IMR-90 (cell line): ENCODE measurements around the gene RUNX2. TPM values are rescaled to one million over a fixed set of nuclear protein-coding genes. Genes with fewer than 3 reads are reported as not detected.

ENCODE experiments used
- ATAC-seq: fragments of 200-7000 bp; cut with Tn5 transposase; 2 replicates; pipeline ENCODE4 v1.9.1; 2020; ENCODE audit warnings: low read depth, mild to moderate bottlenecking, moderate library complexity
- BruUV-seq: library from RNA; stranded (reverse); fragments of 400-500 nt; replicated peaks from 2 replicates; lab custom pipeline; 2021; lab: Mats Ljungman, UMichigan
- CTCF ChIA-PET: fragments of 300-600 bp; formaldehyde crosslinking; extraction: SDS; loops from one replicate; lab custom pipeline; 2021; ENCODE audit warnings: antibody characterized with exemption; lab: Yijun Ruan, JAX
- POLR2A ChIA-PET: fragments of 300-600 bp; sonication (Branson Sonifier 250); formaldehyde crosslinking; loops from one replicate; lab custom pipeline; 2022; ENCODE audit warnings: antibody characterized with exemption; ENCODE audit not compliant: unreplicated experiment; lab: Charles Lee
- DNase-seq: peaks from one replicate; pipeline ENCODE4 v3.0.0; 2013
- H2AFZ ChIP-seq: replicated peaks from 2 replicates; pipeline ENCODE3; 2013; ENCODE audit warnings: low read length, mild to moderate bottlenecking; ENCODE audit not compliant: poor library complexity
- H2AK5ac ChIP-seq: 2 replicates; pipeline ENCODE4 v1.6.1; 2013; ENCODE audit warnings: low read depth, low read length, inconsistent platforms
- H2AK9ac ChIP-seq: replicated peaks from 2 replicates; pipeline ENCODE3; 2013; ENCODE audit warnings: mild to moderate bottlenecking, low read depth, low read length, moderate library complexity; ENCODE audit not compliant: poor library complexity
- H2BK120ac ChIP-seq: 2 replicates; pipeline ENCODE4 v1.6.1; 2013; ENCODE audit warnings: low read depth, low read length, inconsistent platforms
- H2BK15ac ChIP-seq: 3 replicates; pipeline ENCODE4 v1.6.1; 2013; ENCODE audit warnings: low read depth, low read length, inconsistent platforms
- H2BK20ac ChIP-seq: 2 replicates; pipeline ENCODE4 v1.6.1; 2013; ENCODE audit warnings: low read depth, mild to moderate bottlenecking, inconsistent platforms, low read length, moderate library complexity
- H2BK5ac ChIP-seq: 2 replicates; pipeline ENCODE4 v1.6.1; 2013; ENCODE audit warnings: mild to moderate bottlenecking, low read depth, low read length, inconsistent platforms; ENCODE audit not compliant: poor library complexity, severe bottlenecking
- H3K14ac ChIP-seq: replicated peaks from 2 replicates; pipeline ENCODE4 v1.6.1; 2013; ENCODE audit warnings: low read depth, low read length, inconsistent platforms
- H3K18ac ChIP-seq: 2 replicates; pipeline ENCODE4 v1.6.1; 2013; ENCODE audit warnings: low read depth, low read length, control low read depth
- H3K23ac ChIP-seq: 2 replicates; pipeline ENCODE4 v1.6.1; 2013; ENCODE audit warnings: low read depth, low read length, inconsistent platforms
- H3K27ac ChIP-seq: 2 replicates; pipeline ENCODE4 v1.5.1; 2013; ENCODE audit warnings: mild to moderate bottlenecking, control low read depth, low read length; ENCODE audit not compliant: insufficient read depth
- H3K27me3 ChIP-seq: 2 replicates; pipeline ENCODE4 v1.6.1; 2013; ENCODE audit warnings: low read length; ENCODE audit not compliant: control insufficient read depth, insufficient read depth
- H3K36me3 ChIP-seq: 2 replicates; pipeline ENCODE4 v1.6.1; 2013; ENCODE audit warnings: low read length, mixed read lengths; ENCODE audit not compliant: control insufficient read depth, insufficient read depth
- H3K4ac ChIP-seq: 2 replicates; pipeline ENCODE4 v1.6.1; 2013; ENCODE audit warnings: low read depth, low read length, inconsistent platforms
- H3K4me1 ChIP-seq: 2 replicates; pipeline ENCODE4 v1.6.1; 2013; ENCODE audit warnings: low read length, mixed read lengths; ENCODE audit not compliant: control insufficient read depth, insufficient read depth
- H3K4me2 ChIP-seq: 2 replicates; pipeline ENCODE4 v1.6.1; 2013; ENCODE audit warnings: low read depth, mild to moderate bottlenecking, control low read depth, low read length, moderate library complexity
- H3K4me3 ChIP-seq: 2 replicates; pipeline ENCODE4 v1.5.1; 2013; ENCODE audit warnings: low read depth, mild to moderate bottlenecking, control low read depth, low read length, moderate library complexity; ENCODE audit not compliant: insufficient read depth
- H3K56ac ChIP-seq: 2 replicates; pipeline ENCODE4 v1.6.1; 2013; ENCODE audit warnings: low read length, inconsistent platforms; ENCODE audit not compliant: insufficient read depth; ENCODE audit errors: extremely low read depth
- H3K79me1 ChIP-seq, 2 experiments: 2 replicates each; pipeline ENCODE4 v1.6.1; 2013; ENCODE audit warnings: low read length in 2 of 2, inconsistent platforms in 1 of 2, low read depth in 1 of 2
- H3K9ac ChIP-seq: 2 replicates; pipeline ENCODE4 v1.6.1; 2013; ENCODE audit warnings: low read depth, low read length, control low read depth
- H3K9me1 ChIP-seq: 2 replicates; pipeline ENCODE4 v1.6.1; 2013; ENCODE audit warnings: low read length, inconsistent platforms; ENCODE audit not compliant: insufficient read depth
- H3K9me3 ChIP-seq: 2 replicates; pipeline ENCODE4 v1.6.1; 2013; ENCODE audit warnings: low read length; ENCODE audit not compliant: control insufficient read depth, insufficient read depth
- H4K20me1 ChIP-seq: 2 replicates; pipeline ENCODE4 v1.6.1; 2013; ENCODE audit warnings: low read length, inconsistent platforms; ENCODE audit not compliant: insufficient read depth
- H4K5ac ChIP-seq: 2 replicates; pipeline ENCODE4 v1.6.1; 2013; ENCODE audit warnings: mild to moderate bottlenecking, low read depth, low read length, control low read depth
- H4K8ac ChIP-seq, 2 experiments: 2 replicates each; pipeline ENCODE4 v1.6.1; 2013; ENCODE audit warnings: low read depth in 2 of 2, low read length in 2 of 2, control low read depth in 1 of 2, inconsistent platforms in 1 of 2
- H4K91ac ChIP-seq: 2 replicates; pipeline ENCODE4 v1.6.1; 2013; ENCODE audit warnings: low read depth, low read length, inconsistent platforms; ENCODE audit not compliant: insufficient read depth
- BHLHE40 ChIP-seq: fragments of 150-350 bp; IDR thresholded peaks from 2 replicates; pipeline ENCODE4 v1.6.1; 2016; ENCODE audit warnings: mild to moderate bottlenecking, low read depth, low read length
- CEBPB ChIP-seq: IDR thresholded peaks from 2 replicates; pipeline ENCODE4 v1.6.1; 2012; ENCODE audit warnings: low read depth, low read length, improper control_type of control experiment
- CHD1 ChIP-seq: IDR thresholded peaks from 2 replicates; pipeline ENCODE4 v1.6.1; 2012; ENCODE audit warnings: low read depth, low read length, improper control_type of control experiment
- CTCF ChIP-seq: conservative IDR thresholded peaks from 2 replicates; pipeline ENCODE4 v1.5.1; 2012; ENCODE audit warnings: mild to moderate bottlenecking, low read depth, low read length, improper control_type of control experiment
- ELK1 ChIP-seq: fragments of 150-350 bp; IDR thresholded peaks from 2 replicates; pipeline ENCODE4 v1.6.1; 2016; ENCODE audit warnings: low read depth, mild to moderate bottlenecking, low read length, moderate library complexity, borderline replicate concordance
- FOS ChIP-seq: fragments of 150-350 bp; IDR thresholded peaks from 2 replicates; pipeline ENCODE4 v1.6.1; 2016; ENCODE audit warnings: low read depth, low read length
- MAZ ChIP-seq: IDR thresholded peaks from 2 replicates; pipeline ENCODE4 v1.6.1; 2012; ENCODE audit warnings: low read depth, mild to moderate bottlenecking, low read length, improper control_type of control experiment, moderate library complexity, borderline replicate concordance
- NFE2L2 ChIP-seq: fragments of 150-350 bp; IDR thresholded peaks from 2 replicates; pipeline ENCODE4 v1.6.1; 2016; ENCODE audit warnings: low read depth, mild to moderate bottlenecking, low read length
- POLR2A ChIP-seq: IDR thresholded peaks from 2 replicates; pipeline ENCODE4 v1.6.1; 2012; ENCODE audit warnings: mild to moderate bottlenecking, low read depth, low read length
- RAD21 ChIP-seq: IDR thresholded peaks from 2 replicates; pipeline ENCODE4 v1.6.1; 2012; ENCODE audit warnings: low read length, improper control_type of control experiment
- RFX5 ChIP-seq: IDR thresholded peaks from 2 replicates; pipeline ENCODE4 v1.8.0; 2012; ENCODE audit warnings: low read depth, mild to moderate bottlenecking, low read length, moderate library complexity
- USF2 ChIP-seq: fragments of 150-350 bp; IDR thresholded peaks from 2 replicates; pipeline ENCODE4 v1.6.1; 2017; ENCODE audit warnings: mild to moderate bottlenecking, antibody characterized with exemption, low read length, low read depth
- WGBS, 2 experiments: methylation state at CpG; one replicate each; pipeline versions ENCODE4 v1.1.5 to v1.1.7; 2013; ENCODE audit warnings: missing lambda C conversion rate in 2 of 2; ENCODE audit not compliant: insufficient read length in 1 of 2; ENCODE audit errors: extremely low coverage in 2 of 2; 5-methylcytosine and 5-hydroxymethylcytosine counted together
- dilution Hi-C: fragments of 300-500 bp; cut with HindIII; formaldehyde crosslinking; loops from one replicate; pipeline ENCODE4 v1.14.3; 2018; ENCODE audit warnings: low sequenced_read_pairs; ENCODE audit not compliant: unreplicated experiment
- in situ Hi-C: fragments of 300-500 bp; cut with MboI; formaldehyde crosslinking; loops from 3 replicates; pipeline ENCODE4 v1.14.3; 2019; ENCODE audit warnings: low sequenced_read_pairs, inconsistent platforms, mixed read lengths
- intact Hi-C: fragments of 100-400 bp; cut with micrococcal nuclease; formaldehyde crosslinking; loops from 2 replicates; pipeline ENCODE4 v1.10.0; 2022
- polyA plus RNA-seq, 3 experiments: library from polyadenylated mRNA; depleted of rRNA; stranded (reverse); fragments of >200 nt; gene quantifications; 2 replicates each; pipeline ENCODE4 v1.2.3, GENCODE V29; 2012; ENCODE audit warnings: low replicate concordance in 1 of 3
- total RNA-seq: library from RNA; depleted of rRNA; stranded (reverse); fragments of >200 nt; gene quantifications from 2 replicates; pipeline ENCODE4 v1.2.3, GENCODE V29; 2012

Gene RUNX2
- total and polyA plus RNA-seq, 2 of the 4 experiments (the other 2 are of a cell fraction), result 2.3 to 4.7 TPM

- TF ChIP-seq CHD1 (no peak), CEBPB (no peak)
Measured at GRCh38 chr6:45376310-45377042, 48.3 kb downstream of the RUNX2 start (continued).

- H2AFZ ChIP-seq, result peak overlapping the region; percentile 89
- no peaks in the 10 kb centered on the region for H4K20me1 ChIP-seq
- peak overlapping the region; percentile 89 for H3K4me2 ChIP-seq
- H3K9ac ChIP-seq, result peak overlapping the region; percentile 83
- no peaks in the 10 kb centered on the region for H3K9me1 ChIP-seq
- ChIA-PET CTCF (interaction anchor here (0.7 to 1.0 kb wide), 2 partner anchors 10 to 45 kb away, joined by 3 read pairs; no protein-coding TSS in a partner anchor), POLR2A (no interaction called here)
- DNase-seq (peak; percentile 16), ATAC-seq (no peak; the same call in 1 of the 2 replicates)
- peaks cover 5% of the 10 kb centered on the region in 2 experiments for H3K79me1 ChIP-seq
- peak overlapping the region; percentile 53; the same call in 1 of the 2 replicates for H2BK20ac ChIP-seq
- peak overlapping the region; percentile 82 for H2BK5ac ChIP-seq
- dilution Hi-C loops, result no loop called here
- intact Hi-C loops, result loop anchor here (2.0 to 5.0 kb wide), 3 partner anchors 300 to 900 kb away; no protein-coding TSS in a partner anchor
- no peaks in the 10 kb centered on the region for H3K36me3 ChIP-seq
- 2% methylated on average over 16 of the region's 21 CpGs; no CpG with 5 or more reads in 1 of the 2 experiments for WGBS, 2 experiments
- H4K5ac ChIP-seq, result peak overlapping the region; percentile 82
- peak overlapping the region; percentile 66 for H3K4me3 ChIP-seq
- H3K27me3 ChIP-seq, result no peaks in the 10 kb centered on the region
- in situ Hi-C loops, result no loop called here
- H3K56ac ChIP-seq, result peak overlapping the region; percentile 83
- H2BK15ac ChIP-seq, result peak overlapping the region; percentile 87; the same call in 2 of the 3 replicates
- H3K23ac ChIP-seq, result peak overlapping the region; percentile 85
- H3K4me1 ChIP-seq, result no peaks in the 10 kb centered on the region; the same call in 1 of the 2 replicates
- peak overlapping the region; percentile 41 for H4K91ac ChIP-seq
- H3K14ac ChIP-seq, result peak overlapping the region; percentile 77
- peak overlapping the region; percentile 92 for H3K4ac ChIP-seq
- H3K9me3 ChIP-seq, result no peaks in the 10 kb centered on the region
- H2AK5ac ChIP-seq, result no peak overlapping the region
- peak overlapping the region; percentile 92 to 99 for H4K8ac ChIP-seq
- H2BK120ac ChIP-seq, result peak overlapping the region; percentile 74
- peak overlapping the region; percentile 80 for H3K18ac ChIP-seq
- BruUV-seq, result no TSS peak
- peak overlapping the region; percentile 95 for H3K27ac ChIP-seq
- peak overlapping the region; percentile 35 for H2AK9ac ChIP-seq
- no peak for TF ChIP-seq USF2
- no peak for TF ChIP-seq BHLHE40
- no peak for TF ChIP-seq NFE2L2
- no peak for TF ChIP-seq POLR2A
- no peak for TF ChIP-seq ELK1
- no peak for TF ChIP-seq FOS
- no peak for TF ChIP-seq MAZ
- TF ChIP-seq RAD21, result no peak
- no peak for TF ChIP-seq CTCF
- TF ChIP-seq RFX5, result no peak
Measured at GRCh38 chr6:45377043-45377553, 49.0 kb downstream of the RUNX2 start.
